K562 (cell line): ENCODE measurements around the gene SLC12A3. TPM values are rescaled to one million over a fixed set of nuclear protein-coding genes. Genes with fewer than 3 reads are reported as not detected.

Experiments used
- DACH1 ChIP-seq: fragments of 450-650 bp; IDR thresholded peaks from 2 replicates; pipeline ENCODE4 v1.6.1; 2018; ENCODE audit not compliant: partially characterized antibody
- FOXK1 ChIP-seq: sonication (generic); formaldehyde crosslinking; IDR thresholded peaks from 2 replicates; pipeline ENCODE4 v1.8.0; 2022; ENCODE audit warnings: missing genetic modification reagents, mild to moderate bottlenecking, borderline replicate concordance
- NCOR1 ChIP-seq: fragments of 450-650 bp; IDR thresholded peaks from 2 replicates; pipeline ENCODE4 v1.6.1; 2016; ENCODE audit warnings: mild to moderate bottlenecking, moderate library complexity
- PHB ChIP-seq: fragments of 250-450 bp; sonication (Bioruptor Pico); IDR thresholded peaks from 2 replicates; pipeline ENCODE4 v1.5.0; 2021
- SMAD3 ChIP-seq: fragments of 450-650 bp; formaldehyde crosslinking; conservative IDR thresholded peaks from 2 replicates; pipeline ENCODE4 v1.4.0; 2020; ENCODE audit warnings: mild to moderate bottlenecking
- SMARCA4 ChIP-seq: fragments of 450-650 bp; IDR thresholded peaks from 2 replicates; pipeline ENCODE4 v1.6.1; 2016
- ZNF57 ChIP-seq: fragments of 450-650 bp; formaldehyde crosslinking; IDR thresholded peaks from 2 replicates; pipeline ENCODE4 v1.4.0; 2020; ENCODE audit warnings: mild to moderate bottlenecking, moderate library complexity
- ZSCAN32 ChIP-seq: fragments of 450-650 bp; formaldehyde crosslinking; IDR thresholded peaks from 2 replicates; pipeline ENCODE4 v1.4.0; 2020; ENCODE audit warnings: mild to moderate bottlenecking, moderate library complexity
- polyA plus RNA-seq, 8 experiments: library from polyadenylated mRNA; depleted of rRNA in 4 of 8; stranded (reverse) in 5 of 8; unstranded in 3 of 8; fragments of >200 nt; fragmentation: Nextera tagmentation in 2 of 8; fragmentation: Illumina TruSeq in 1 of 8; extraction: Ambion mirVana in 2 of 8; extraction: Trizol in 1 of 8; gene quantifications; 2 replicates each; pipeline versions ENCODE4 v1.2.1 to v1.2.3, GENCODE V29; 2011 to 2014; ENCODE audit warnings: inconsistent platforms in 1 of 8, missing spikeins in 1 of 8
- total RNA-seq, 7 experiments: library from RNA; depleted of rRNA in 6 of 7; stranded (reverse); fragments of >200 nt in 6 of 7; fragmentation: Illumina TruSeq in 2 of 7; extraction: Trizol in 2 of 7; gene quantifications; 2 replicates each; pipeline versions ENCODE4 v1.2.1 to v1.2.3, GENCODE V29; 2011 to 2021; ENCODE audit warnings: low replicate concordance in 1 of 7
- TF ChIP-seq, protein P1 (sequence below): fragments of 450-650 bp; IDR thresholded peaks from 2 replicates; pipeline ENCODE4 v1.7.0; 2016; ENCODE audit warnings: borderline replicate concordance
- TF ChIP-seq, protein P2 (sequence below), 2 experiments: fragments of 450-650 bp in 1 of 2; sonication (generic) in 1 of 2; formaldehyde crosslinking in 1 of 2; IDR thresholded peaks in 1 of 2; conservative IDR thresholded peaks in 1 of 2; 2 replicates each; pipeline versions ENCODE4 v1.6.1 to v1.8.1; 2016 to 2023; ENCODE audit warnings: mild to moderate bottlenecking in 2 of 2, moderate library complexity in 2 of 2, inconsistent platforms in 1 of 2, missing genetic modification reagents in 1 of 2
- TF ChIP-seq, protein P3 (sequence below): sonication (generic); formaldehyde crosslinking; IDR thresholded peaks from 2 replicates; pipeline ENCODE4 v1.8.1; 2023; ENCODE audit warnings: missing genetic modification reagents, mild to moderate bottlenecking, borderline replicate concordance
- TF ChIP-seq, protein P4 (sequence below), 2 experiments: fragments of 150-350 bp in 1 of 2; IDR thresholded peaks; 2 replicates each; pipeline ENCODE4 v1.6.1; 2012 to 2016; ENCODE audit warnings: low read depth in 2 of 2, low read length in 2 of 2, mild to moderate bottlenecking in 1 of 2, moderate library complexity in 1 of 2

SLC12A3 gene
- total and polyA plus RNA-seq, 9 of the 15 experiments (the other 6 are each of a cell fraction or from before 2014, with no cell fraction given), result not detected

DNA sequence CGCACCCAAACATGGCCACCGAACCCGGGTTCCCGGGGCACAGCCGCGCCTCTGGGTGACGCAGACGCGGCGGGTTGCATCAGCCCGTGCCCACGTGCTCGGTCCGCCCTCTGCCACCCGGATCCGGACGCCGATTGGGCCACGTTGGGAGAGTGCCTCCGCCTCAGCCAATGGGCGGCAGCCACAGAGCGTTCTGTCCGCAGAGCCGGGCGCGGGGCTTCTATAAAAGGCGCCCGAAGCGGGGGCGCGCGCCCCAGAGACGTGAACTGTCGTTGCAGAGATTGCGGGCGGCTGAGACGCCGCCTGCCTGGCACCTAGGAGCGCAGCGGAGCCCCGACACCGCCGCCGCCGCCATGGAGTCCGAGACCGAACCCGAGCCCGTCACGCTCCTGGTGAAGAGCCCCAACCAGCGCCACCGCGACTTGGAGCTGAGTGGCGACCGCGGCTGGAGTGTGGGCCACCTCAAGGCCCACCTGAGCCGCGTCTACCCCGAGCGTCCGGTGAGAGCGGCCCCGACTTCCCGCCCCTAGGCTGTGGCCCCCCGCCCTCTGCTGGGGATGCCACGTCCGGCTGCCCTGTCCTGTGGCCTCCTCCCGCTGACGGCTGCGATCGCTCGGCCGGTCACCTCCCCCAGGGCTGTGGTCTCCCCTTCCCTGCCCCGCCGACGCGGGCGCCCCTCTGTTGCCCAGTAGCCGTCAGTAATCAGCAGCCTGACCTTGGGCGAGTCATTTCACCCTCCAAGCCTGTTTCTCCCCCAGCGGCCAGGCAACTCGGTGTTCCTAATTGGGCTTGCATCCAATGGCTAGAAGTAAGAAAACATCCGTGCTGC, 67.1 kb downstream of the SLC12A3 start, which contains the start of gene HERPUD1 (continued):
- TF ChIP-seq, protein P1, sequence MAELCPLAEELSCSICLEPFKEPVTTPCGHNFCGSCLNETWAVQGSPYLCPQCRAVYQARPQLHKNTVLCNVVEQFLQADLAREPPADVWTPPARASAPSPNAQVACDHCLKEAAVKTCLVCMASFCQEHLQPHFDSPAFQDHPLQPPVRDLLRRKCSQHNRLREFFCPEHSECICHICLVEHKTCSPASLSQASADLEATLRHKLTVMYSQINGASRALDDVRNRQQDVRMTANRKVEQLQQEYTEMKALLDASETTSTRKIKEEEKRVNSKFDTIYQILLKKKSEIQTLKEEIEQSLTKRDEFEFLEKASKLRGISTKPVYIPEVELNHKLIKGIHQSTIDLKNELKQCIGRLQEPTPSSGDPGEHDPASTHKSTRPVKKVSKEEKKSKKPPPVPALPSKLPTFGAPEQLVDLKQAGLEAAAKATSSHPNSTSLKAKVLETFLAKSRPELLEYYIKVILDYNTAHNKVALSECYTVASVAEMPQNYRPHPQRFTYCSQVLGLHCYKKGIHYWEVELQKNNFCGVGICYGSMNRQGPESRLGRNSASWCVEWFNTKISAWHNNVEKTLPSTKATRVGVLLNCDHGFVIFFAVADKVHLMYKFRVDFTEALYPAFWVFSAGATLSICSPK, result no peak
- TF ChIP-seq ZSCAN32 (peak; percentile 98), DACH1 (peak; percentile 23), ZNF57 (no peak), NCOR1 (peak; percentile 28; the same call in 1 of the 2 replicates), FOXK1 (CRISPR knock-in tag) (0 out of 2 replicates have a peak, but pooled peaks have one; percentile 13), SMARCA4 (no peak), PHB (CRISPR knock-in tag) (0 out of 2 replicates have a peak, but pooled peaks have one; percentile 17), SMAD3 (CRISPR knock-in tag) (no peak)
- TF ChIP-seq, protein P2, sequence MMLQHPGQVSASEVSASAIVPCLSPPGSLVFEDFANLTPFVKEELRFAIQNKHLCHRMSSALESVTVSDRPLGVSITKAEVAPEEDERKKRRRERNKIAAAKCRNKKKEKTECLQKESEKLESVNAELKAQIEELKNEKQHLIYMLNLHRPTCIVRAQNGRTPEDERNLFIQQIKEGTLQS (IDR thresholded peaks at IDR 0.05), result peak; percentile 99
- TF ChIP-seq, protein P2 (CRISPR knock-in tag; conservative IDR thresholded peaks at IDR 0.05), result peak; percentile 98
- TF ChIP-seq, protein P3, sequence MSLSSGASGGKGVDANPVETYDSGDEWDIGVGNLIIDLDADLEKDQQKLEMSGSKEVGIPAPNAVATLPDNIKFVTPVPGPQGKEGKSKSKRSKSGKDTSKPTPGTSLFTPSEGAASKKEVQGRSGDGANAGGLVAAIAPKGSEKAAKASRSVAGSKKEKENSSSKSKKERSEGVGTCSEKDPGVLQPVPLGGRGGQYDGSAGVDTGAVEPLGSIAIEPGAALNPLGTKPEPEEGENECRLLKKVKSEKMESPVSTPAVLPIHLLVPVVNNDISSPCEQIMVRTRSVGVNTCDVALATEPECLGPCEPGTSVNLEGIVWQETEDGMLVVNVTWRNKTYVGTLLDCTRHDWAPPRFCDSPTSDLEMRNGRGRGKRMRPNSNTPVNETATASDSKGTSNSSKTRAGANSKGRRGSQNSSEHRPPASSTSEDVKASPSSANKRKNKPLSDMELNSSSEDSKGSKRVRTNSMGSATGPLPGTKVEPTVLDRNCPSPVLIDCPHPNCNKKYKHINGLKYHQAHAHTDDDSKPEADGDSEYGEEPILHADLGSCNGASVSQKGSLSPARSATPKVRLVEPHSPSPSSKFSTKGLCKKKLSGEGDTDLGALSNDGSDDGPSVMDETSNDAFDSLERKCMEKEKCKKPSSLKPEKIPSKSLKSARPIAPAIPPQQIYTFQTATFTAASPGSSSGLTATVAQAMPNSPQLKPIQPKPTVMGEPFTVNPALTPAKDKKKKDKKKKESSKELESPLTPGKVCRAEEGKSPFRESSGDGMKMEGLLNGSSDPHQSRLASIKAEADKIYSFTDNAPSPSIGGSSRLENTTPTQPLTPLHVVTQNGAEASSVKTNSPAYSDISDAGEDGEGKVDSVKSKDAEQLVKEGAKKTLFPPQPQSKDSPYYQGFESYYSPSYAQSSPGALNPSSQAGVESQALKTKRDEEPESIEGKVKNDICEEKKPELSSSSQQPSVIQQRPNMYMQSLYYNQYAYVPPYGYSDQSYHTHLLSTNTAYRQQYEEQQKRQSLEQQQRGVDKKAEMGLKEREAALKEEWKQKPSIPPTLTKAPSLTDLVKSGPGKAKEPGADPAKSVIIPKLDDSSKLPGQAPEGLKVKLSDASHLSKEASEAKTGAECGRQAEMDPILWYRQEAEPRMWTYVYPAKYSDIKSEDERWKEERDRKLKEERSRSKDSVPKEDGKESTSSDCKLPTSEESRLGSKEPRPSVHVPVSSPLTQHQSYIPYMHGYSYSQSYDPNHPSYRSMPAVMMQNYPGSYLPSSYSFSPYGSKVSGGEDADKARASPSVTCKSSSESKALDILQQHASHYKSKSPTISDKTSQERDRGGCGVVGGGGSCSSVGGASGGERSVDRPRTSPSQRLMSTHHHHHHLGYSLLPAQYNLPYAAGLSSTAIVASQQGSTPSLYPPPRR (CRISPR knock-in tag), result peak; percentile 55; the same call in 1 of the 2 replicates
- TF ChIP-seq, protein P4, sequence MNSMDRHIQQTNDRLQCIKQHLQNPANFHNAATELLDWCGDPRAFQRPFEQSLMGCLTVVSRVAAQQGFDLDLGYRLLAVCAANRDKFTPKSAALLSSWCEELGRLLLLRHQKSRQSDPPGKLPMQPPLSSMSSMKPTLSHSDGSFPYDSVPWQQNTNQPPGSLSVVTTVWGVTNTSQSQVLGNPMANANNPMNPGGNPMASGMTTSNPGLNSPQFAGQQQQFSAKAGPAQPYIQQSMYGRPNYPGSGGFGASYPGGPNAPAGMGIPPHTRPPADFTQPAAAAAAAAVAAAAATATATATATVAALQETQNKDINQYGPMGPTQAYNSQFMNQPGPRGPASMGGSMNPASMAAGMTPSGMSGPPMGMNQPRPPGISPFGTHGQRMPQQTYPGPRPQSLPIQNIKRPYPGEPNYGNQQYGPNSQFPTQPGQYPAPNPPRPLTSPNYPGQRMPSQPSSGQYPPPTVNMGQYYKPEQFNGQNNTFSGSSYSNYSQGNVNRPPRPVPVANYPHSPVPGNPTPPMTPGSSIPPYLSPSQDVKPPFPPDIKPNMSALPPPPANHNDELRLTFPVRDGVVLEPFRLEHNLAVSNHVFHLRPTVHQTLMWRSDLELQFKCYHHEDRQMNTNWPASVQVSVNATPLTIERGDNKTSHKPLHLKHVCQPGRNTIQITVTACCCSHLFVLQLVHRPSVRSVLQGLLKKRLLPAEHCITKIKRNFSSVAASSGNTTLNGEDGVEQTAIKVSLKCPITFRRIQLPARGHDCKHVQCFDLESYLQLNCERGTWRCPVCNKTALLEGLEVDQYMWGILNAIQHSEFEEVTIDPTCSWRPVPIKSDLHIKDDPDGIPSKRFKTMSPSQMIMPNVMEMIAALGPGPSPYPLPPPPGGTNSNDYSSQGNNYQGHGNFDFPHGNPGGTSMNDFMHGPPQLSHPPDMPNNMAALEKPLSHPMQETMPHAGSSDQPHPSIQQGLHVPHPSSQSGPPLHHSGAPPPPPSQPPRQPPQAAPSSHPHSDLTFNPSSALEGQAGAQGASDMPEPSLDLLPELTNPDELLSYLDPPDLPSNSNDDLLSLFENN (IDR thresholded peaks at IDR 0.05; ENCODE audit: low read depth in 2 of 2, low read length in 2 of 2), result peak in 1 of 2 experiments; percentile 77; a peak in 1 of 4 replicates
